Endothelial cell of hepatic sinusoid (primary cell): ENCODE results near the gene TBX18.

ENCODE experiments used
- in situ Hi-C: cut with HindIII; loops from 2 replicates; pipeline ENCODE4 v1.10.0; 2017; ENCODE audit warnings: low sequenced_read_pairs

The TBX18 gene

GRCh38 chr6:84773431-84774156 is 9.2 kb upstream of the TBX18 start:
- in situ Hi-C loops = loop anchor here (25.0 kb wide), 1 partner anchor 189 kb away; no protein-coding TSS in a partner anchor

GRCh38 chr6:84773133-84773430 is 8.7 kb upstream of the TBX18 start:
- in situ Hi-C loops = loop anchor here (25.0 kb wide), 1 partner anchor 189 kb away; no protein-coding TSS in a partner anchor

- in situ Hi-C loops = loop anchor here (25.0 kb wide), 1 partner anchor 190 kb away; no protein-coding TSS in a partner anchor
Observed at GRCh38 chr6:84772428-84773132, 8.2 kb upstream of the TBX18 start.

GRCh38 chr6:84771756-84772356 is 7.5 kb upstream of the TBX18 start:
- in situ Hi-C loops = loop anchor here (25.0 kb wide), 1 partner anchor 190 kb away; no protein-coding TSS in a partner anchor

GRCh38 chr6:84771125-84771755 is 6.8 kb upstream of the TBX18 start:
- in situ Hi-C loops = loop anchor here (25.0 kb wide), 1 partner anchor 191 kb away; no protein-coding TSS in a partner anchor

- in situ Hi-C loops = loop anchor here (25.0 kb wide), 1 partner anchor 192 kb away; no protein-coding TSS in a partner anchor
Observed at GRCh38 chr6:84770521-84770920, 6.1 kb upstream of the TBX18 start.

- in situ Hi-C loops = loop anchor here (25.0 kb wide), 1 partner anchor 193 kb away; no protein-coding TSS in a partner anchor
Observed at GRCh38 chr6:84769306-84769705, 4.9 kb upstream of the TBX18 start.

- in situ Hi-C loops = loop anchor here (25.0 kb wide), 1 partner anchor 194 kb away; no protein-coding TSS in a partner anchor
Observed at GRCh38 chr6:84768442-84769174, 4.2 kb upstream of the TBX18 start.

GRCh38 chr6:84767526-84768201 is 3.3 kb upstream of the TBX18 start:
- in situ Hi-C loops = loop anchor here (25.0 kb wide), 1 partner anchor 195 kb away; no protein-coding TSS in a partner anchor

- in situ Hi-C loops = loop anchor here (25.0 kb wide), 1 partner anchor 195 kb away; no protein-coding TSS in a partner anchor
Observed at GRCh38 chr6:84766799-84767525, 2.6 kb upstream of the TBX18 start.

- in situ Hi-C loops = loop anchor here (25.0 kb wide), 1 partner anchor 196 kb away; no protein-coding TSS in a partner anchor
Observed at GRCh38 chr6:84766118-84766798, 1.9 kb upstream of the TBX18 start.

GRCh38 chr6:84763886-84764331 is 489 bp downstream of the TBX18 start:
- in situ Hi-C loops = loop anchor here (5.0 to 25.0 kb wide), 2 partner anchors 172 to 198 kb away; no protein-coding TSS in a partner anchor

GRCh38 chr6:84763003-84763885 is 1.2 kb downstream of the TBX18 start:
- in situ Hi-C loops = loop anchor here (5.0 to 25.0 kb wide), 2 partner anchors 171 to 199 kb away; no protein-coding TSS in a partner anchor

GRCh38 chr6:84762220-84763002 is 2.0 kb downstream of the TBX18 start:
- in situ Hi-C loops = loop anchor here (5.0 to 25.0 kb wide), 2 partner anchors 170 to 200 kb away; no protein-coding TSS in a partner anchor

GRCh38 chr6:84758486-84758885 is 5.9 kb downstream of the TBX18 start:
- in situ Hi-C loops = loop anchor here (25.0 kb wide), 1 partner anchor 204 kb away; no protein-coding TSS in a partner anchor

GRCh38 chr6:84756877-84757276 is 7.5 kb downstream of the TBX18 start:
- in situ Hi-C loops = loop anchor here (25.0 kb wide), 1 partner anchor 205 kb away; no protein-coding TSS in a partner anchor
